ENCODE data around the gene NEB.
A peak's percentile ranks its signal among the peaks of the same experiment; 100 is the strongest.

The NEB gene

DNA sequence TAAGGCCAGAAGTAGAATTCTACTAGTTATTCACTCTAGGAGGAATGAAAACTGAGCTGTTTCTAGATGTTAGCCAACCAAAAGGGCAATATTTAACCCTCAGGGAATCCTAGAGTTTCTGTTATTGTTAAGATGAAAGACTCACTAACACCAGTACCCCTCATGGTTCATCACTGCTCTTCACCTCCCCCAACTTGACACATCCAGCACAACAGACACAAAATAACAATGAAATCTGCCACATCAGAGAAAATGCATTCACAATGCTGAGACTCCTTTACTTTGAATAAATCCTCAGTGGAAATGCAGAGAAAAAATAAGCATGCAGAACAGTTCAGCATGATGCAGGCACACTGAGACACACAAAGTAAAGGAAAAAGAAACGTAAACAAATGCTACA, 213.3 kb downstream of the NEB start:
- TF ChIP-seq, protein P1, sequence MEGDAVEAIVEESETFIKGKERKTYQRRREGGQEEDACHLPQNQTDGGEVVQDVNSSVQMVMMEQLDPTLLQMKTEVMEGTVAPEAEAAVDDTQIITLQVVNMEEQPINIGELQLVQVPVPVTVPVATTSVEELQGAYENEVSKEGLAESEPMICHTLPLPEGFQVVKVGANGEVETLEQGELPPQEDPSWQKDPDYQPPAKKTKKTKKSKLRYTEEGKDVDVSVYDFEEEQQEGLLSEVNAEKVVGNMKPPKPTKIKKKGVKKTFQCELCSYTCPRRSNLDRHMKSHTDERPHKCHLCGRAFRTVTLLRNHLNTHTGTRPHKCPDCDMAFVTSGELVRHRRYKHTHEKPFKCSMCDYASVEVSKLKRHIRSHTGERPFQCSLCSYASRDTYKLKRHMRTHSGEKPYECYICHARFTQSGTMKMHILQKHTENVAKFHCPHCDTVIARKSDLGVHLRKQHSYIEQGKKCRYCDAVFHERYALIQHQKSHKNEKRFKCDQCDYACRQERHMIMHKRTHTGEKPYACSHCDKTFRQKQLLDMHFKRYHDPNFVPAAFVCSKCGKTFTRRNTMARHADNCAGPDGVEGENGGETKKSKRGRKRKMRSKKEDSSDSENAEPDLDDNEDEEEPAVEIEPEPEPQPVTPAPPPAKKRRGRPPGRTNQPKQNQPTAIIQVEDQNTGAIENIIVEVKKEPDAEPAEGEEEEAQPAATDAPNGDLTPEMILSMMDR (conservative IDR thresholded peaks at IDR 0.05; ENCODE audit: low read length): no peak
- TF ChIP-seq EZH2phosphoT487 (IDR thresholded peaks at IDR 0.05; ENCODE audit: borderline replicate concordance): no peak
- no peaks in the 10 kb centered on the region for H3K36me3 ChIP-seq (ENCODE audit: insufficient read depth, low read length)

DNA sequence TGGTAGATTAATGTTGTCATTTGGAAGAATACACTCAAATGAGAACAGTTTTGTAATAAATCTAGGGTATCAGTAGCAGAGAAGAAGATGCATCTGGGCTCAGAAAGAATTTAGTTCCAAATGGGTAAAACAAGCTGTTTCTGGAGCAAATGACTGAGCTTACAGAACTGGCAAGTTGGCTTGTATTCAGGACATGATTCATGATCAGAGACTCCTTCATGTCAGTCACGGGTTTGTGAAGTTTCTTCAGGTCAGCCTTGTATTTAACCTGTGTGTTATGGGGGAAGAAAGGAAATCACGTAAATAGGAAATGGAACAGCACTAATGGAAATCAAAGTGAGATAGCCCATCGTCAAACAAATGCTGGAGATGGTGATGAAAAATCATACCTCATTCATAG, 215.5 kb downstream of the NEB start:
- H3K27me3 ChIP-seq (ENCODE audit: insufficient read depth, low read length, poor library complexity, severe bottlenecking): no peaks in the 10 kb centered on the region
- H3K36me3 ChIP-seq (ENCODE audit: insufficient read depth, low read length): no peaks in the 10 kb centered on the region
- TF ChIP-seq EZH2phosphoT487 (IDR thresholded peaks at IDR 0.05; ENCODE audit: borderline replicate concordance): no peak
- no peaks in the 10 kb centered on the region for H3K79me2 ChIP-seq (ENCODE audit: insufficient read depth, low read length)
- no peaks in the 10 kb centered on the region for H3K9me3 ChIP-seq (ENCODE audit: insufficient read depth, low read depth, low read length)
- no peaks in the 10 kb centered on the region for H3K9me2 ChIP-seq (replicated peaks; ENCODE audit: low read depth, low read length)
- H3K9ac ChIP-seq (ENCODE audit: low read depth, low read length, poor library complexity, severe bottlenecking): no peak overlapping the region
- H4K20me1 ChIP-seq (ENCODE audit: insufficient read depth, low read length, poor library complexity, severe bottlenecking): no peaks in the 10 kb centered on the region
- no peaks in the 10 kb centered on the region for H3K4me1 ChIP-seq (ENCODE audit: insufficient read depth, low read length, poor library complexity, severe bottlenecking)
- no peak overlapping the region for H3K4me2 ChIP-seq (ENCODE audit: low read depth, low read length, poor library complexity, severe bottlenecking)
- no peak overlapping the region for H3K4me3 ChIP-seq (ENCODE audit: low read length, poor library complexity, severe bottlenecking)
- H2AFZ ChIP-seq (ENCODE audit: low read length): no peak overlapping the region
- no peaks in the 10 kb centered on the region for H3F3A ChIP-seq (ENCODE audit: low read depth)

More for the DNA sequence above, 213.3 kb downstream of the NEB start:
- no peak overlapping the region for H3K4me3 ChIP-seq (ENCODE audit: low read length, poor library complexity, severe bottlenecking)
- 0 out of 2 replicates have a peak overlapping the region, but pooled peaks have one; percentile 22 for H2AFZ ChIP-seq (ENCODE audit: low read length)
- no peaks in the 10 kb centered on the region for H3K79me2 ChIP-seq (ENCODE audit: insufficient read depth, low read length)
- H3F3A ChIP-seq (ENCODE audit: low read depth): no peaks in the 10 kb centered on the region
- H3K4me2 ChIP-seq (ENCODE audit: low read depth, low read length, poor library complexity, severe bottlenecking): no peak overlapping the region
- H3K4me1 ChIP-seq (ENCODE audit: insufficient read depth, low read length, poor library complexity, severe bottlenecking): no peaks in the 10 kb centered on the region
- H3K9me2 ChIP-seq (replicated peaks; ENCODE audit: low read depth, low read length): no peaks in the 10 kb centered on the region
- no peak overlapping the region for H3K9ac ChIP-seq (ENCODE audit: low read depth, low read length, poor library complexity, severe bottlenecking)
- H3K9me3 ChIP-seq (ENCODE audit: insufficient read depth, low read depth, low read length): no peaks in the 10 kb centered on the region
- no peaks in the 10 kb centered on the region for H4K20me1 ChIP-seq (ENCODE audit: insufficient read depth, low read length, poor library complexity, severe bottlenecking)
- H3K27me3 ChIP-seq (ENCODE audit: insufficient read depth, low read length, poor library complexity, severe bottlenecking): no peaks in the 10 kb centered on the region

DNA sequence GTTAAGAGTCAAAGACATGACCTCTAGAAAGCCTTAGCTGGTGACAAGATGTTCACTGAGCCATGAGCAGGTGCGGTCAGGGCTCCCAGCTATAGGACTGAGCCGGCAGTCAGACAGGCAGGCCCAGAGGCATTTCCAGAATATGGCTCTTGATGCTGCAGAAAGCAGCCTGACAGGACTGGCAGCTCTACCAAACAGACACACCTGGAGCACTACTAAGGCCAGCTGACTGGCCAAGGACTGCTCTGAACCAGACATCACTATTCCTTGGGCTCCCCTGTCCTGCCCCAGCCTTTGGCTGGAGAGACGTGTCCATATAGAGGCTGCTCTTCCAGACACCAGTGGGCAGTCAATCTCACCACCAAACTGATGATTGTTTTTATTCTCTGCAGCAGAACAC, 225.8 kb downstream of the NEB start:
- no peak overlapping the region for H3K9ac ChIP-seq (ENCODE audit: low read depth, low read length, poor library complexity, severe bottlenecking)
- H3F3A ChIP-seq (ENCODE audit: low read depth): no peaks in the 10 kb centered on the region
- no peaks in the 10 kb centered on the region for H3K9me3 ChIP-seq (ENCODE audit: insufficient read depth, low read depth, low read length)
- no peaks in the 10 kb centered on the region for H3K4me1 ChIP-seq (ENCODE audit: insufficient read depth, low read length, poor library complexity, severe bottlenecking)
- no peak overlapping the region for H2AFZ ChIP-seq (ENCODE audit: low read length)
- H3K79me2 ChIP-seq (ENCODE audit: insufficient read depth, low read length): no peaks in the 10 kb centered on the region
- H4K20me1 ChIP-seq (ENCODE audit: insufficient read depth, low read length, poor library complexity, severe bottlenecking): no peaks in the 10 kb centered on the region
- H3K27me3 ChIP-seq (ENCODE audit: insufficient read depth, low read length, poor library complexity, severe bottlenecking): no peaks in the 10 kb centered on the region
- H3K4me3 ChIP-seq (ENCODE audit: low read length, poor library complexity, severe bottlenecking): no peak overlapping the region
- H3K36me3 ChIP-seq (ENCODE audit: insufficient read depth, low read length): no peaks in the 10 kb centered on the region
- no peak for TF ChIP-seq EZH2phosphoT487 (IDR thresholded peaks at IDR 0.05; ENCODE audit: borderline replicate concordance)
- TF ChIP-seq, protein P1 (conservative IDR thresholded peaks at IDR 0.05; ENCODE audit: low read length): no peak
- H3K4me2 ChIP-seq (ENCODE audit: low read depth, low read length, poor library complexity, severe bottlenecking): no peak overlapping the region
- no peaks in the 10 kb centered on the region for H3K9me2 ChIP-seq (replicated peaks; ENCODE audit: low read depth, low read length)

DNA sequence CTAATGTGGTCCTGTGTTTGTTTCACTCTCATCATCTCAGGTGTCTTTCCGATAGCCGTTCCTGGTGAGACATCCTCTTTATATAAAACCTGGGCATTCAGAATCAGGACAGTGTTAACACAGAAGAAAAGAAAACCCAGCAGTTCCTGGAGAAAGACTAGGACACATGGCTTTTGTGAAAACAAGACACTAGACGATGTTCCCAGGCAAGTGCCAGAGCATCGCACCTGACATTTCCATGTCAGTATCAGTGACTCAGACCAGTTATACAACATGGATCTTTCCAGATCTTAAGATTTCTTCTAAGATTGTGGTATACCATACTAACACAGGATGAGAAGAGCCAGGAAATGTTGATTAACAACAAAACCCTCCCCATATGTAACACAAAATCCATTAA, 228.1 kb downstream of the NEB start:
- Histone ChIP-seq H3F3A (ENCODE audit: low read depth) (no peaks in the 10 kb centered on the region), H3K27me3 (ENCODE audit: insufficient read depth, low read length, poor library complexity, severe bottlenecking) (no peaks in the 10 kb centered on the region), H3K9me2 (replicated peaks; ENCODE audit: low read depth, low read length) (no peaks in the 10 kb centered on the region), H3K4me3 (ENCODE audit: low read length, poor library complexity, severe bottlenecking) (no peak overlapping the region), H2AFZ (ENCODE audit: low read length) (no peak overlapping the region), H3K4me2 (ENCODE audit: low read depth, low read length, poor library complexity, severe bottlenecking) (no peak overlapping the region), H3K9ac (ENCODE audit: low read depth, low read length, poor library complexity, severe bottlenecking) (no peak overlapping the region), H3K79me2 (ENCODE audit: insufficient read depth, low read length) (no peaks in the 10 kb centered on the region), H3K36me3 (ENCODE audit: insufficient read depth, low read length) (no peaks in the 10 kb centered on the region), H3K9me3 (ENCODE audit: insufficient read depth, low read depth, low read length) (no peaks in the 10 kb centered on the region), H3K4me1 (ENCODE audit: insufficient read depth, low read length, poor library complexity, severe bottlenecking) (peaks cover 8% of the 10 kb centered on the region), H4K20me1 (ENCODE audit: insufficient read depth, low read length, poor library complexity, severe bottlenecking) (no peaks in the 10 kb centered on the region)
- TF ChIP-seq, protein P1 (conservative IDR thresholded peaks at IDR 0.05; ENCODE audit: low read length): no peak
- no peak for TF ChIP-seq EZH2phosphoT487 (IDR thresholded peaks at IDR 0.05; ENCODE audit: borderline replicate concordance)

Measured in Loucy (cell line).